Endothelial cell of umbilical vein (primary cell): Measurements from ENCODE around the gene CCDC92B.

ENCODE experiments used
- CTCF ChIP-seq, 2 donors: IDR thresholded peaks; 1 replicate in 1 of 2; 2 replicates in 1 of 2; pipeline ENCODE4 v1.5.1; 2011; ENCODE audit warnings: low read length in 2 of 2, mild to moderate bottlenecking in 2 of 2, moderate library complexity in 2 of 2, control low read depth in 1 of 2, inconsistent platforms in 1 of 2, low read depth in 1 of 2; ENCODE audit not compliant: insufficient read depth in 1 of 2; ENCODE audit errors: extremely low read depth in 1 of 2
- EZH2 ChIP-seq: IDR thresholded peaks from 2 replicates; pipeline ENCODE4 v1.6.1; 2012; ENCODE audit warnings: borderline replicate concordance, low read depth, mild to moderate bottlenecking, moderate library complexity, low read length, inconsistent platforms; ENCODE audit not compliant: severe bottlenecking
- FOS ChIP-seq: IDR thresholded peaks from 2 replicates; pipeline ENCODE4 v1.6.1; 2011; ENCODE audit warnings: mild to moderate bottlenecking, low read length, moderate library complexity, borderline replicate concordance; ENCODE audit not compliant: insufficient read depth
- GATA2 ChIP-seq: IDR thresholded peaks from 2 replicates; pipeline ENCODE4 v1.7.0; 2011; ENCODE audit warnings: low read depth, mild to moderate bottlenecking, moderate library complexity, mixed read lengths, low read length; ENCODE audit not compliant: insufficient read length, insufficient read depth
- JUN ChIP-seq: IDR thresholded peaks from 2 replicates; pipeline ENCODE4 v1.6.1; 2011; ENCODE audit warnings: borderline replicate concordance, low read depth; ENCODE audit not compliant: insufficient read length, insufficient read depth
- MAX ChIP-seq: IDR thresholded peaks from 2 replicates; pipeline ENCODE4 v1.6.1; 2011; ENCODE audit not compliant: insufficient read depth, insufficient read length
- MYC ChIP-seq: IDR thresholded peaks from one replicate; pipeline ENCODE4 v1.6.1; 2011; ENCODE audit warnings: mild to moderate bottlenecking, low read depth, low read length
- POLR2A ChIP-seq: IDR thresholded peaks from 2 replicates; pipeline ENCODE4 v1.6.1; 2012; ENCODE audit warnings: low read depth, mild to moderate bottlenecking, control low read depth, low read length
- POLR2AphosphoS5 ChIP-seq: IDR thresholded peaks from 2 replicates; pipeline ENCODE4 v1.6.1; 2012; ENCODE audit warnings: low read depth, mild to moderate bottlenecking, control low read depth, low read length, moderate library complexity; ENCODE audit not compliant: insufficient read depth

- TF ChIP-seq CTCF (IDR thresholded peaks at IDR 0.05; ENCODE audit: extremely low read depth in 1 of 2, insufficient read depth in 1 of 2, low read depth in 1 of 2, low read length in 2 of 2) (no peak), MYC (no peak), POLR2AphosphoS5 (no peak), POLR2A (no peak), JUN (no peak), MAX (no peak), EZH2 (no peak), GATA2 (no peak), FOS (no peak)
These were observed 40.2 kb downstream of the CCDC92B start for GRCh38 chr17:2709183-2709661.
